PC-9 (cell line): ENCODE measurements around the gene PRXL2A. TPM values are rescaled to one million over a fixed set of nuclear protein-coding genes. Genes with fewer than 3 reads are reported as not detected.

Source experiments
- BruUV-seq: library from RNA; stranded (reverse); fragments of 400-500 nt; replicated peaks from 2 replicates; lab custom pipeline; 2021; lab: Mats Ljungman, UMichigan
- CTCF ChIA-PET: fragments of 300-600 bp; sonication (Branson Sonifier 250); formaldehyde crosslinking; loops from one replicate; lab custom pipeline; 2022; ENCODE audit warnings: antibody characterized with exemption; lab: Charles Lee
- POLR2A ChIA-PET: fragments of 300-600 bp; sonication (Branson Sonifier 250); formaldehyde crosslinking; loops from one replicate; lab custom pipeline; 2022; ENCODE audit warnings: antibody characterized with exemption; ENCODE audit not compliant: unreplicated experiment; lab: Charles Lee
- DNase-seq, 2 experiments: peaks; one replicate each; pipeline versions ENCODE4 v3.0.0 to v3.0.0-alpha.2; 2015 to 2022; ENCODE audit warnings: mixed read lengths in 1 of 2
- H2AFZ ChIP-seq: fragments of 200-600 bp; sonication (generic); 2 replicates; pipeline ENCODE4 v1.8.1; 2017; ENCODE audit warnings: antibody characterized with exemption
- H3F3A ChIP-seq: fragments of 200-600 bp; sonication (generic); 2 replicates; pipeline ENCODE4 v1.8.1; 2017; ENCODE audit warnings: antibody characterized with exemption, mild to moderate bottlenecking, low read depth; ENCODE audit not compliant: insufficient read depth
- H3K27ac ChIP-seq: fragments of 200-600 bp; sonication (generic); 2 replicates; pipeline ENCODE4 v1.6.1; 2016; ENCODE audit warnings: mixed run types
- H3K27me3 ChIP-seq: fragments of 200-600 bp; sonication (generic); 2 replicates; pipeline ENCODE4 v1.6.1; 2016; ENCODE audit warnings: low read depth, mixed run types; ENCODE audit not compliant: insufficient read depth
- H3K36me3 ChIP-seq: fragments of 200-600 bp; sonication (generic); 2 replicates; pipeline ENCODE4 v1.6.1; 2016; ENCODE audit warnings: low read depth, mixed run types
- H3K4me1 ChIP-seq: fragments of 200-600 bp; sonication (generic); replicated peaks from 2 replicates; pipeline ENCODE4 v1.6.1; 2016; ENCODE audit warnings: mixed run types; ENCODE audit not compliant: insufficient read depth
- H3K4me2 ChIP-seq: fragments of 200-600 bp; sonication (generic); 2 replicates; pipeline ENCODE4 v1.6.1; 2017; ENCODE audit warnings: mixed run types
- H3K4me3 ChIP-seq: fragments of 200-600 bp; sonication (generic); 2 replicates; pipeline ENCODE4 v1.6.1; 2016; ENCODE audit warnings: mixed run types
- H3K79me2 ChIP-seq: fragments of 200-600 bp; sonication (generic); 2 replicates; pipeline ENCODE4 v1.6.1; 2017; ENCODE audit warnings: low read depth, mixed run types
- H3K9me2 ChIP-seq: fragments of 200-600 bp; sonication (generic); 2 replicates; pipeline ENCODE4 v1.8.1; 2017; ENCODE audit warnings: mild to moderate bottlenecking; ENCODE audit not compliant: insufficient read depth
- H3K9me3 ChIP-seq: fragments of 200-600 bp; sonication (generic); 2 replicates; pipeline ENCODE4 v1.8.1; 2016; ENCODE audit warnings: low read depth; ENCODE audit not compliant: insufficient read depth
- H4K20me1 ChIP-seq: fragments of 200-600 bp; sonication (generic); 2 replicates; pipeline ENCODE4 v1.8.1; 2017; ENCODE audit not compliant: insufficient read depth
- EZH2 ChIP-seq: fragments of 200-600 bp; sonication (generic); IDR thresholded peaks from 2 replicates; pipeline ENCODE4 v1.8.0; 2017; ENCODE audit warnings: antibody characterized with exemption, low read depth
- intact Hi-C: fragments of 100-400 bp; cut with micrococcal nuclease; formaldehyde crosslinking; loops from one replicate; pipeline ENCODE4 v1.10.0; 2022; ENCODE audit not compliant: unreplicated experiment
- total RNA-seq: library from RNA; stranded (reverse); gene quantifications from 2 replicates; pipeline ENCODE4 v1.2.3, GENCODE V29; 2021
- TF ChIP-seq, protein P1 (sequence below): fragments of 200-600 bp; sonication (generic); conservative IDR thresholded peaks from 2 replicates; pipeline ENCODE4 v1.6.1; 2017; ENCODE audit warnings: mixed run types, antibody characterized with exemption, mild to moderate bottlenecking, moderate library complexity

The PRXL2A gene
- total RNA-seq, 1 experiment from 2014 or later: 88.7 TPM

- Histone ChIP-seq H3K27ac (no peak overlapping the region), H3K36me3 (no peaks in the 10 kb centered on the region), H3K4me3 (no peak overlapping the region), H4K20me1 (no peaks in the 10 kb centered on the region), H2AFZ (no peak overlapping the region), H3F3A (no peaks in the 10 kb centered on the region), H3K9me3 (no peaks in the 10 kb centered on the region), H3K4me2 (no peak overlapping the region), H3K27me3 (peaks cover 6% of the 10 kb centered on the region; the same call in 1 of the 2 replicates), H3K79me2 (no peaks in the 10 kb centered on the region), H3K9me2 (no peaks in the 10 kb centered on the region), H3K4me1 (no peaks in the 10 kb centered on the region)
- POLR2A ChIA-PET: no interaction called here
- no peak for TF ChIP-seq EZH2
- TF ChIP-seq, protein P1, sequence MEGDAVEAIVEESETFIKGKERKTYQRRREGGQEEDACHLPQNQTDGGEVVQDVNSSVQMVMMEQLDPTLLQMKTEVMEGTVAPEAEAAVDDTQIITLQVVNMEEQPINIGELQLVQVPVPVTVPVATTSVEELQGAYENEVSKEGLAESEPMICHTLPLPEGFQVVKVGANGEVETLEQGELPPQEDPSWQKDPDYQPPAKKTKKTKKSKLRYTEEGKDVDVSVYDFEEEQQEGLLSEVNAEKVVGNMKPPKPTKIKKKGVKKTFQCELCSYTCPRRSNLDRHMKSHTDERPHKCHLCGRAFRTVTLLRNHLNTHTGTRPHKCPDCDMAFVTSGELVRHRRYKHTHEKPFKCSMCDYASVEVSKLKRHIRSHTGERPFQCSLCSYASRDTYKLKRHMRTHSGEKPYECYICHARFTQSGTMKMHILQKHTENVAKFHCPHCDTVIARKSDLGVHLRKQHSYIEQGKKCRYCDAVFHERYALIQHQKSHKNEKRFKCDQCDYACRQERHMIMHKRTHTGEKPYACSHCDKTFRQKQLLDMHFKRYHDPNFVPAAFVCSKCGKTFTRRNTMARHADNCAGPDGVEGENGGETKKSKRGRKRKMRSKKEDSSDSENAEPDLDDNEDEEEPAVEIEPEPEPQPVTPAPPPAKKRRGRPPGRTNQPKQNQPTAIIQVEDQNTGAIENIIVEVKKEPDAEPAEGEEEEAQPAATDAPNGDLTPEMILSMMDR: no peak
- no peak for DNase-seq
- CTCF ChIA-PET: no interaction called here
- intact Hi-C loops: no loop called here
- no TSS peak for BruUV-seq
These were observed 34.8 kb upstream of the PRXL2A start for GRCh38 chr10:80373502-80373901.

DNA sequence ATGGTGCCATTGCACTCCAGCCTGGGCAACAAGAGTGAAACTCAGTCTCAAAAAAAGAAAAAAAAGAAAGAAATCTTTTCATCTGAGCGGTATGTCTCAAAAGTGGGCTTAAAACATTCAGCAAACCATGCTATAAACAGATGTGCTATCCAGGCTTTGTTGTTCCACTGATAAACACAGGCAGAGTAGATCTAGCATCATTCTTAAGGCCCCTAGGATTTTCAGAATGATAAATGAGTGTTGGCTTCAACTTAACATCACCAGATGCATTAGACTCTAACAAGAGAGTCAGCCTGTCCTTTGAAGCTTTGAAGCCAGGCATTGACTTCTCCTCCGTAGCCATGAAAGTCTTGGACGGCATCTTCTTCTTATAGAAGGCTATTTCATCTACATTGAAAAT, 28.6 kb upstream of the PRXL2A start:
- H3K27ac ChIP-seq: no peak overlapping the region
- CTCF ChIA-PET: interaction anchor here (0.6 kb wide), 1 partner anchor 168 kb away, joined by 3 read pairs; no protein-coding TSS in a partner anchor
- TF ChIP-seq, protein P1: no peak
- TF ChIP-seq EZH2: no peak
- intact Hi-C loops: loop anchor here (5.0 kb wide), 3 partner anchors 117 to 318 kb away; no protein-coding TSS in a partner anchor
- no peaks in the 10 kb centered on the region for H3K9me3 ChIP-seq
- no peaks in the 10 kb centered on the region for H3K4me1 ChIP-seq
- H4K20me1 ChIP-seq: no peaks in the 10 kb centered on the region
- POLR2A ChIA-PET: no interaction called here
- no peaks in the 10 kb centered on the region for H3K27me3 ChIP-seq
- H2AFZ ChIP-seq: no peak overlapping the region
- H3K79me2 ChIP-seq: no peaks in the 10 kb centered on the region
- H3K4me2 ChIP-seq: no peak overlapping the region
- no peaks in the 10 kb centered on the region for H3K36me3 ChIP-seq
- DNase-seq: no peak
- no peaks in the 10 kb centered on the region for H3K9me2 ChIP-seq
- H3F3A ChIP-seq: no peaks in the 10 kb centered on the region
- BruUV-seq: no TSS peak
- no peak overlapping the region for H3K4me3 ChIP-seq

- H3K36me3 ChIP-seq: no peaks in the 10 kb centered on the region
- no peaks in the 10 kb centered on the region for H3K79me2 ChIP-seq
- no peak overlapping the region for H3K4me3 ChIP-seq
- H2AFZ ChIP-seq: no peak overlapping the region
- H3K27me3 ChIP-seq: no peaks in the 10 kb centered on the region
- ChIA-PET CTCF (interaction anchor here (0.6 kb wide), 1 partner anchor 167 kb away, joined by 3 read pairs; no protein-coding TSS in a partner anchor), POLR2A (no interaction called here)
- TF ChIP-seq, protein P1: no peak
- no peak for TF ChIP-seq EZH2
- H4K20me1 ChIP-seq: no peaks in the 10 kb centered on the region
- no peaks in the 10 kb centered on the region for H3K9me2 ChIP-seq
- no peaks in the 10 kb centered on the region for H3K4me1 ChIP-seq
- intact Hi-C loops: loop anchor here (5.0 kb wide), 3 partner anchors 118 to 317 kb away; no protein-coding TSS in a partner anchor
- no peak overlapping the region for H3K27ac ChIP-seq
- no peaks in the 10 kb centered on the region for H3F3A ChIP-seq
- no peak overlapping the region for H3K4me2 ChIP-seq
- no peak for DNase-seq
- no peaks in the 10 kb centered on the region for H3K9me3 ChIP-seq
- BruUV-seq: no TSS peak
These were observed 28.2 kb upstream of the PRXL2A start for GRCh38 chr10:80380185-80380584.
